ENCODE measurements around the gene LRRC74B. TPM values are rescaled to one million over a fixed set of nuclear protein-coding genes. Genes with fewer than 3 reads are reported as not detected.

LRRC74B gene
- total and polyA plus RNA-seq, 2 of the 4 experiments (the other 2 are of a cell fraction) = not detected

- ATAC-seq (ENCODE audit: low read depth) (no peak), DNase-seq (no peak)
- Histone ChIP-seq H3K9me1 (ENCODE audit: insufficient read depth, low read length) (no peaks in the 10 kb centered on the region), H2BK20ac (ENCODE audit: low read depth, low read length) (no peak overlapping the region), H2AK5ac (ENCODE audit: low read depth, low read length) (no peak overlapping the region), H3K18ac (ENCODE audit: low read depth, low read length) (no peak overlapping the region), H2BK5ac (ENCODE audit: low read depth, low read length, poor library complexity, severe bottlenecking) (no peak overlapping the region), H2BK15ac (ENCODE audit: low read depth, low read length) (no peak overlapping the region), H3K14ac (replicated peaks; ENCODE audit: low read depth, low read length) (no peak overlapping the region), H3K4ac (ENCODE audit: low read depth, low read length) (no peak overlapping the region), H4K8ac (ENCODE audit: low read depth in 2 of 2, low read length in 2 of 2) (no peak overlapping the region), H3K9me3 (ENCODE audit: control insufficient read depth, insufficient read depth, low read length) (no peaks in the 10 kb centered on the region), H3K27me3 (ENCODE audit: control insufficient read depth, insufficient read depth, low read length) (no peaks in the 10 kb centered on the region), H3K4me1 (ENCODE audit: control insufficient read depth, insufficient read depth, low read length) (no peaks in the 10 kb centered on the region), H3K23ac (ENCODE audit: low read depth, low read length) (no peak overlapping the region), H3K4me2 (ENCODE audit: low read depth, low read length) (no peak overlapping the region), H2AK9ac (replicated peaks; ENCODE audit: low read depth, low read length, poor library complexity) (no peak overlapping the region), H3K27ac (ENCODE audit: insufficient read depth, low read length) (no peak overlapping the region), H3K56ac (ENCODE audit: extremely low read depth, insufficient read depth, low read length) (no peak overlapping the region), H4K91ac (ENCODE audit: insufficient read depth, low read depth, low read length) (no peak overlapping the region), H4K5ac (ENCODE audit: low read depth, low read length) (no peak overlapping the region), H4K20me1 (ENCODE audit: insufficient read depth, low read length) (no peaks in the 10 kb centered on the region), H2AFZ (replicated peaks; ENCODE audit: low read length, poor library complexity) (no peak overlapping the region), H3K79me1 (ENCODE audit: low read depth in 1 of 2, low read length in 2 of 2) (no peaks in the 10 kb centered on the region), H2BK120ac (ENCODE audit: low read depth, low read length) (no peak overlapping the region), H3K9ac (ENCODE audit: low read depth, low read length) (no peak overlapping the region), H3K4me3 (ENCODE audit: insufficient read depth, low read depth, low read length) (no peak overlapping the region), H3K36me3 (ENCODE audit: control insufficient read depth, insufficient read depth, low read length) (no peaks in the 10 kb centered on the region)
- no TSS peak for BruUV-seq (replicated peaks)
- in situ Hi-C loops (cut with MboI; ENCODE audit: low sequenced_read_pairs) (no loop called here), dilution Hi-C loops (cut with HindIII; ENCODE audit: low sequenced_read_pairs, unreplicated experiment) (no loop called here), intact Hi-C loops (cut with micrococcal nuclease) (no loop called here)
- WGBS, 2 experiments (ENCODE audit: extremely low coverage in 2 of 2, insufficient read length in 1 of 2) = 90% methylated on average over 2 of the region's 5 CpGs; no CpG with 5 or more reads in 1 of the 2 experiments
- ChIA-PET CTCF (interaction anchor here (0.6 kb wide), 2 partner anchors 72 to 901 kb away, joined by 3 to 5 read pairs; partner anchors contain the start of gene P2RX6), POLR2A (ENCODE audit: unreplicated experiment) (no interaction called here)
- TF ChIP-seq MXI1 (IDR thresholded peaks at IDR 0.05; ENCODE audit: borderline replicate concordance, low read depth, low read length) (no peak), CHD1 (IDR thresholded peaks at IDR 0.05; ENCODE audit: low read depth, low read length) (no peak), CEBPB (IDR thresholded peaks at IDR 0.05; ENCODE audit: low read depth, low read length) (no peak), FOS (IDR thresholded peaks at IDR 0.05; ENCODE audit: low read depth, low read length) (no peak), CTCF (conservative IDR thresholded peaks at IDR 0.05; ENCODE audit: low read depth, low read length) (no peak), BHLHE40 (IDR thresholded peaks at IDR 0.05; ENCODE audit: low read depth, low read length) (no peak), RFX5 (IDR thresholded peaks at IDR 0.05; ENCODE audit: low read depth, low read length) (no peak), SMC3 (IDR thresholded peaks at IDR 0.05; ENCODE audit: low read depth, low read length) (no peak), RAD21 (IDR thresholded peaks at IDR 0.05; ENCODE audit: low read length) (no peak), POLR2A (IDR thresholded peaks at IDR 0.05; ENCODE audit: low read depth, low read length) (no peak), MAZ (IDR thresholded peaks at IDR 0.05; ENCODE audit: borderline replicate concordance, low read depth, low read length) (no peak), RCOR1 (IDR thresholded peaks at IDR 0.05; ENCODE audit: insufficient replicate concordance, low read length) (no peak), MAFK (IDR thresholded peaks at IDR 0.05; ENCODE audit: low read depth, low read length) (no peak), USF2 (IDR thresholded peaks at IDR 0.05; ENCODE audit: low read depth, low read length) (no peak)
Observed at GRCh38 chr22:21087119-21087518, 41.4 kb downstream of the LRRC74B start.

Data from IMR-90 (cell line).